IPS-20b (cell line): ENCODE data around the gene MITF.
A peak's percentile ranks its signal among the peaks of the same experiment; 100 is the strongest.

Experiments used
- H3K27ac ChIP-seq: one replicate; pipeline ENCODE4 v1.5.1; 2013; ENCODE audit warnings: low read length
- H3K27me3 ChIP-seq: 2 replicates; pipeline ENCODE4 v1.6.1; 2013; ENCODE audit warnings: mild to moderate bottlenecking, low read length, inconsistent platforms; ENCODE audit not compliant: insufficient read depth
- H3K36me3 ChIP-seq: 2 replicates; pipeline ENCODE4 v1.6.1; 2013; ENCODE audit warnings: low read depth, mild to moderate bottlenecking, inconsistent platforms, low read length, moderate library complexity; ENCODE audit not compliant: insufficient read depth
- H3K4me1 ChIP-seq: 2 replicates; pipeline ENCODE4 v1.6.1; 2013; ENCODE audit warnings: mild to moderate bottlenecking, control low read depth, inconsistent platforms, low read length, moderate library complexity; ENCODE audit not compliant: insufficient read depth
- H3K4me3 ChIP-seq: 2 replicates; pipeline ENCODE4 v1.5.1; 2013; ENCODE audit warnings: mild to moderate bottlenecking, low read length, inconsistent platforms
- H3K9ac ChIP-seq: 2 replicates; pipeline ENCODE4 v1.6.1; 2013; ENCODE audit warnings: low read depth, mild to moderate bottlenecking, inconsistent platforms, low read length, moderate library complexity
- H3K9me3 ChIP-seq: 2 replicates; pipeline ENCODE4 v1.6.1; 2013; ENCODE audit warnings: mild to moderate bottlenecking, low read depth, low read length, inconsistent platforms; ENCODE audit not compliant: insufficient read depth

The MITF gene

DNA sequence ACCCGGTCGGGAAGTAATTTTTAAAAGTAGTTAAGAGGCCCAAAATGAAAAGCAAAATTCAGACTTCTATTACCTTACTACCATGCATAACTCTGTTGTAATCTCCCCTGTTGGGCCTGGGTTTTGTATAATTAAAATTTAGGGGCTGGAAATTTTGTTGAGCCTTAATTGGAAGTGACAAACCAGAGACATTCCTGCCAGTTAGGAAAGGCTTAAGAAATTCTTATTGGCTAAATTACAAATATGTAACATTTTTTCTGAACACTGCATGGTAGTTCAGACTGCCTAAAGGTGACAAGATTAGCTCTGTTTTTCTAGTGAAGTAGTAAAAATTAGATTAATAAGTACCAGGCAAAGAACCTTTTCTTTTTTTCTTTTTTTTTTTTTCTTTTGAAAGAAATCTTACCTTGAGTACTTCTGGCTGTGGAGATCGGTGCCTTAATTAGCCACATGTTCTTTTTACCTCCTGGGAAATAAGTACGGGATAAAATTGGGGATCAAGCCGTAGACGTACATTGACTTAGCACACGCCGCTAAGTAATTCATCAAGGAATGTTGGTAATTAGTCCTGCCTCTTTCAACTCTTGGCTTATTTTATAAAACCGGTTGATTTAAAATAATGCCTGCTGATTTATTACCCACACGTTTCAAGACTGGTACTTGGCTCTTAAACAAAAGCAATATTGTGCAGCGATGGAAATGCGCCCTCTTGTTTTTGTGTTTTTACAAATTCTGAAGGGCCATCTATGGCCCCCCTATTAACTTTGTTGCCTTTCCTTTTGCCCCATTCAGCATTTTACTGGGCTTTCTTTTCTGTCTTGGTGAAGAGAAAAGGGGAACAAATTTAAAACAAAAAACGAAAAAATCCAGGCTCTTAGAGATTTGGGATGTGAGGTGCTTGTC lies 149.0 kb downstream of the MITF start:
- H3K36me3 ChIP-seq, result no peaks in the 10 kb centered on the region
- peaks cover 13% of the 10 kb centered on the region; the same call in 1 of the 2 replicates for H3K4me1 ChIP-seq
- H3K27ac ChIP-seq, result no peak overlapping the region

DNA sequence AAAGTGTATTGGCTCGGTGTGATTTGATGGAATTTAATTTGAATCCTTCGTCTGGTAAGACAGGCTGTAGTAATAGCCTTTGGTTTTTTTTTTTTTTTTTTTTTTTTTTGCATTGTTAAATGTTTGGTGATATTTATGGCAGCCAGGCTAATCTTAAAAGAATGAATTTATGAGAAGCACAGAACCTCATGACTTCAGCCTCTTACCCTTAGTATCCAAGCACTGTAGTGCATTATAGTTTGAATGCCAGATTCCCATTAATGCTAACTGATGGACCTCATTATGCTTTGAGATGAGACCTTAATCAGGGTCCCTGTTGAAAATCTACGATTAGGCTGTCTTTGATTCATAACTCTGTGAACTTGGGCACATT lies 149.7 kb downstream of the MITF start:
- Histone ChIP-seq H3K4me3 (no peak overlapping the region), H3K36me3 (no peaks in the 10 kb centered on the region), H3K9ac (no peak overlapping the region), H3K9me3 (no peaks in the 10 kb centered on the region), H3K27ac (no peak overlapping the region), H3K27me3 (peaks cover 18% of the 10 kb centered on the region; the same call in 1 of the 2 replicates), H3K4me1 (peaks cover 18% of the 10 kb centered on the region; the same call in 1 of the 2 replicates)

More for the DNA sequence above, 149.0 kb downstream of the MITF start:
- Histone ChIP-seq H3K27me3 (peaks cover 14% of the 10 kb centered on the region; the same call in 1 of the 2 replicates), H3K9ac (no peak overlapping the region), H3K4me3 (no peak overlapping the region), H3K9me3 (no peaks in the 10 kb centered on the region)

DNA sequence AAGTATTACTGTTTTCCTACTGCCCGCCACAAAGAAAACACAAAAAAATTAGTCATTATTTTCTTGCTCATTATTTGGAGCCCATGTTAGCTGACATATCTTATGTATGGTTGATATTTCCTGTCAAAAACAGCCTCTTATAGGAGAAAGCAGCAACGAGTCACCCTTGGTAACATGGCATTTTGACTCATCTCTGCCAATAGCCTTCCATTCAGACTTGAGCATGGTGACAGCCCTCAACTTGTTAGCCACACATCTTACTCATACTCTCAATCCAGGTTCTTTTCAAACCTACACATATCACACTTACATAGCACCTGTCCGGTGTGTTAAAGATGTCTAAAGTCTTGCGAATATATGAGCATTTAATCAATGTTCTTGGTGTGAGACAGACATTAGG lies 150.8 kb downstream of the MITF start:
- Histone ChIP-seq H3K4me3 (no peak overlapping the region), H3K27me3 (peaks cover 28% of the 10 kb centered on the region), H3K36me3 (no peaks in the 10 kb centered on the region), H3K9me3 (no peaks in the 10 kb centered on the region), H3K9ac (no peak overlapping the region), H3K4me1 (peaks cover 19% of the 10 kb centered on the region; the same call in 1 of the 2 replicates), H3K27ac (no peak overlapping the region)

DNA sequence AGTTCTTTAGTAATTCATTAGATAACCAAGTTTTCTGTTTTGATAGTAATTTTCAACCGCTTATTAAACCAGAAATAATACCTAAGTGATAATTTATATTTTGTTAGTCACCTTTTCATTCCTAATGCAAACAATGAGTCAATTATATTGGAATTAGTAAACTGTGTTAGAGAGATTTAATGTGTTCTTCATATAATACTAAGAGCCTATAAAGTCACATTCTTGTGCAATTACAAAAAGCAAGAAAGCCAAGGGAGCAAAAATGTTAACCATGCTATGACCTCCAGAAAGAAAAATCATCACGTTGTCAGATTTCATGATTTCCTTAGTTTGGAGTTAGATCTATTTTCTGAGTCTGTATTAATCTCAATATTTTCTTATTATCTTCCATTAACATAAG lies 151.4 kb downstream of the MITF start:
- Histone ChIP-seq H3K36me3 (no peaks in the 10 kb centered on the region), H3K9ac (no peak overlapping the region), H3K27me3 (peaks cover 30% of the 10 kb centered on the region), H3K4me1 (peaks cover 19% of the 10 kb centered on the region; the same call in 1 of the 2 replicates), H3K4me3 (no peak overlapping the region), H3K27ac (no peak overlapping the region), H3K9me3 (no peaks in the 10 kb centered on the region)

DNA sequence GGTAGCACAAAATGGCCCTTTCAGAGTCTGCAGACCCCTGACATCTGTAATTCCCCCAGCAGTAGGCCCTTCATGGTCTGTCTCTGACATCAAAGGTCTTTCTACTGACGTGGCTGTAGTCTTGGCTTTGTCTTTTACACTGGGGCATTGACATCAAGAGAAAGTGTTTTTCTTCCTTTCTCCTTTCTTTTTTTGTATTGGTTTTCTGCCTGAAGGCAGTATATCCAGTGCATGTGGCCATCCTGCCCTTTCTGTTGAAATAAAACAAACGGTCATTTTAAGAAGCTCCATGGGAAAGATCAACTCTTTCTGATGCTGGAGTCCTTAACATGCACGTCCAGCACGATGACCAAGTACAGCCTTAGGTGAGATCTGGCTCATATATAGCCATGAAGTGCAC lies 153.4 kb downstream of the MITF start:
- no peaks in the 10 kb centered on the region for H3K9me3 ChIP-seq
- H3K4me3 ChIP-seq, result peak overlapping the region; percentile 38
- no peak overlapping the region for H3K9ac ChIP-seq
- H3K36me3 ChIP-seq, result no peaks in the 10 kb centered on the region
- H3K27ac ChIP-seq, result no peak overlapping the region
- peaks cover 17% of the 10 kb centered on the region; the same call in 1 of the 2 replicates for H3K4me1 ChIP-seq
- peaks cover 36% of the 10 kb centered on the region for H3K27me3 ChIP-seq

DNA sequence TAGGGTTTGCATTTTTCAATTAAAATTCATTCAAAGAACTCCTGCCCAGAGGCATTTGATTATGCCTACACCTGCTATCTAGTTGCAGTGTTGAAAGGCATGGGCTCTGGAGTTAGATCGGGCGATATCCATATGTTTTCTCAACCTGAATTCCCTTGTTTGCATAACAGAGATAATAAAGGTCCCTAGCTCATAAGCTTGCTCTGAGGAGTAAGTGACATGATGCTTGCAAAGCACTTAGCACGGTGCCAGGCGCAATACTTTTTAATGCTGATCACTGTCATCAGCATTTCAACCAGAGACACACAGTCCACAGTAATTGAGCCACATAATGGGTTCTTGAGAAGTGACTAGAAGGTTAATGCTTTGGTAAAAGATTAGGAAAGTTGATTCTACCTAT lies 154.0 kb downstream of the MITF start:
- Histone ChIP-seq H3K36me3 (no peaks in the 10 kb centered on the region), H3K9me3 (no peaks in the 10 kb centered on the region), H3K4me1 (peaks cover 13% of the 10 kb centered on the region; the same call in 1 of the 2 replicates), H3K4me3 (peak overlapping the region; percentile 38; the same call in 1 of the 2 replicates), H3K27ac (no peak overlapping the region), H3K9ac (no peak overlapping the region), H3K27me3 (peaks cover 36% of the 10 kb centered on the region)

DNA sequence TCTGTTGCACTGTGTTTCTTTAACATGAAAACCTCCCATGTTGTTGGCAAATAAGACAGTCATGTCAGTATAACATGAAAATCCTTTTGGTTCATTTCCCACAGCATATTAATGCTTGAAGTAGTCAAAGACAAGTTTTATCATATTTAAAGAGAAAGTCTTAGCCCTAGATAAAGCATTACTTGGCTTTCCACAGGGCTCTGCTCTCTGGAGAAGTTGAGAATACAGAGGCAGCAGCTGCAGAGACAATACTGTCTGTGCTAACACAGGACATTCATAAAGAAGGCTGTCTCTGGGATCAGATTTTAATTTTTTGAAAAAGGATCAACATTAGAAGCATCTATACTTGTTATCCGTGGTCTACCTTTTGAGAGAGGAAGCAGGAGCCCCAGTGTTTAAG lies 156.8 kb downstream of the MITF start:
- no peaks in the 10 kb centered on the region for H3K9me3 ChIP-seq
- peaks cover 36% of the 10 kb centered on the region for H3K27me3 ChIP-seq
- no peak overlapping the region for H3K27ac ChIP-seq
- no peak overlapping the region for H3K4me3 ChIP-seq
- H3K9ac ChIP-seq, result no peak overlapping the region
- H3K4me1 ChIP-seq, result peaks cover 13% of the 10 kb centered on the region; the same call in 1 of the 2 replicates
- no peaks in the 10 kb centered on the region for H3K36me3 ChIP-seq

DNA sequence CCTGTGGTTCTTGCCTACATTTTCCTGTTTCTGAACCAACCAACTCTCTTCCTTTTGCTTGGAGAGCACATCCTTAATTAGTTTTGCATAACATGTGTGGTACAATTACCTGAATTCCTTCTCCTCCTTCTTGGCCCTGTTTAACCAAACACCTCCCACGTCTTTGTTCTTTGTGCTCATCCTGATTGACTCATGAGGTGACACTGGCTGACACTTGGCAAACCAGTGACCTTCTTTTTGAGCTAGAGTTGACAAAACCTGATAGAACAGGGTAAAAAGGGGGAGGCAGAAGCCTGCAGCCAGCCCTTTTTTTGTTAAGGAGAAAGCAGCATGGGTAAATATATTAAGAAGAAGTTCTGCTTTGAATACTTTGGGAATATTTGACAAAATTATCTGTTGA lies 161.1 kb downstream of the MITF start:
- Histone ChIP-seq H3K27ac (no peak overlapping the region), H3K4me1 (no peaks in the 10 kb centered on the region), H3K27me3 (peaks cover 6% of the 10 kb centered on the region), H3K9me3 (no peaks in the 10 kb centered on the region), H3K36me3 (no peaks in the 10 kb centered on the region), H3K9ac (no peak overlapping the region), H3K4me3 (no peak overlapping the region)

DNA sequence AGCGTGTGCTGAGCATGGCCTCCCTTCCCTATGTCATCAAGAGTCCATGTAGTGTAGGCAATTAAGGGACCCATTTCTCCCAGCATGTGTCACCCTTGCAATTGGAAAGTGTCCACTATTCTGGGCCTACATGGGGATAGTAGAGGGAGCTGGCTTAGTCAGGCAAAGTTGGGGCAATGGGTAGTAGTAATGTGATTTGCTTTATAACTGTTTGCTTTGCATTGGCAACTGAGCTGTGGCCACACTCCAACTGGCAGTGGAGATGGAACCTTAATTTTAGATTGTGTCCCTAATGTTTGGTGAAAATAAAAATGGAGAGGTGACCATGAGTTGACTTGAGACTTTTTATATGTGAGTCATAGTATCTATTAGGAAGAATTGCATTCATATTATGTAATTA lies 162.5 kb downstream of the MITF start:
- no peak overlapping the region for H3K27ac ChIP-seq
- no peaks in the 10 kb centered on the region for H3K4me1 ChIP-seq
- no peaks in the 10 kb centered on the region for H3K36me3 ChIP-seq
- H3K9ac ChIP-seq, result no peak overlapping the region
- H3K27me3 ChIP-seq, result no peaks in the 10 kb centered on the region; the same call in 1 of the 2 replicates
- H3K9me3 ChIP-seq, result no peaks in the 10 kb centered on the region
- no peak overlapping the region for H3K4me3 ChIP-seq

DNA sequence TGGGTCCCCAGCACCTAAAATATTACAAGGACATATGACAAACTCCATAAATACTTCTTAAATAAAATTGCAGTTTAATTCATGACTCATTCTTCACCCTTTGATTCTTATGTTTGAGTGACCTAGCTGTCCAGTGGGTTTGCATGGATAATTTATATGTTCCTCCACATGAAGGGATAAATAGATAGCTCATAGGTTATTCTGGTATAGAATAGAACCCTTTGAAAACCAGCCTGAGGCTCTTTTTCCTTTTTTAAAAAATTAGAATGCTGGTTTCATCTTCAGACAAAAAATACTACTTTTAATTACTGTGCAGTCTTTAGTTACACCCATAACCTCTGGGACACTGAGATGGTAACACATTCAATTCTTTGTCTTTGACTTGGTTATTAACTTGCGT lies 163.1 kb downstream of the MITF start:
- Histone ChIP-seq H3K27me3 (no peaks in the 10 kb centered on the region), H3K4me1 (no peaks in the 10 kb centered on the region), H3K27ac (no peak overlapping the region), H3K9me3 (no peaks in the 10 kb centered on the region), H3K9ac (no peak overlapping the region), H3K36me3 (no peaks in the 10 kb centered on the region), H3K4me3 (no peak overlapping the region)

DNA sequence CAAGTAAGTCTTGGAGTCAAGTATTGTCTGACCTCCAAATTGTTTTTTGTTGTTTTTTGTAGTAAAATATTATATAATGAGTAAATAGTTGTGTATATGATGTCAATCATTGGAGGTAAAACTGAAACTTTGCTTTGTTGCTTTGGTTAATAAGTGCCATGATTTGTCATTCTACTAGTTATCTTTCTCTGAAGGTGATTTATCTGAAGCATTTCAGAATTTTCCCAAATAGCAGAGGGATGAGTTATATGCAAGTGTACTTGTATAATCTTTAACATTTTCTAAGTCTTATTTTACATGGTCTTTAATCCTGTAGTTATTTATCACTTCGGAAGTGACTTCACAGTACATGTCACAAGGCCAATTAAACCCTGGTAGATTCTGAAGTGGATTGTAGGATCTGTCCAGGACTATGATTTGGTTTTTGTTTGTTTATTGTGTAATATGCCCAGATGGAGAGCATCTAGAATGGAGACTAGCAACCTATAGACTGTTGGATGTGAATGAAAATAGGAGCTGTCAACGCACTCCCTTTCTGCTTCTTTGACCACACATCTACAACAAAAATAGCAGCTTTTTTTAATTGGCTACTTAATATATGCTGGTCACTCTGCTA lies 167.2 kb downstream of the MITF start:
- no peaks in the 10 kb centered on the region for H3K27me3 ChIP-seq
- H3K36me3 ChIP-seq, result no peaks in the 10 kb centered on the region
- H3K4me1 ChIP-seq, result no peaks in the 10 kb centered on the region
- H3K27ac ChIP-seq, result no peak overlapping the region
- peaks cover 18% of the 10 kb centered on the region; the same call in 1 of the 2 replicates for H3K9me3 ChIP-seq
- H3K9ac ChIP-seq, result no peak overlapping the region
- H3K4me3 ChIP-seq, result no peak overlapping the region

DNA sequence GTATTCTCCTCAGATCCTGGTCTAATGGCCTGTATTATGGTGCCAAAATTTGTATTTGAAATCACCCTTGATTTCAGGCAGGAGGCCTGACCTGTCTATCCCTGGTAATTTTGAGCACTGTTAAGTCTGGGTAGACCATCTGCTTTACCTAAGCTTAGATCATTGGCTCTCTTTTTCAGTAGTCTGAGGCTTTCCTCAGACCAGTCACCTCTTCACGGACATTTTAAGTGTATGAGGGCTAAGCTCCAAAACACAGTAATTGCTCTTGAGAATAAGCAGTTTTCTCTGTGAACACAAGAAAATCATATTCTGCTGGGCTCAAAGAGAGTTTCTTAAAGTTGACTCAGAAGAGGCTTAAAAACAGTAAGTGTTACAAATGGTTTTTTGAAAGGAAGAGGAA lies 168.3 kb downstream of the MITF start:
- no peaks in the 10 kb centered on the region for H3K27me3 ChIP-seq

More for the DNA sequence above, 168.3 kb downstream of the MITF start:
- H3K4me1 ChIP-seq, result no peaks in the 10 kb centered on the region
- H3K9me3 ChIP-seq, result peaks cover 19% of the 10 kb centered on the region; the same call in 1 of the 2 replicates
- no peak overlapping the region for H3K27ac ChIP-seq
- no peak overlapping the region for H3K4me3 ChIP-seq
- H3K36me3 ChIP-seq, result no peaks in the 10 kb centered on the region
- no peak overlapping the region for H3K9ac ChIP-seq
